Ectodermal cell (in vitro differentiated cells): ENCODE measurements around the gene PTPRN2.

Experiments
- H3K27ac ChIP-seq: 2 replicates; pipeline ENCODE4 v1.7.0; 2013; ENCODE audit warnings: mild to moderate bottlenecking, low read depth, low read length; ENCODE audit not compliant: insufficient read depth, poor library complexity, severe bottlenecking
- H3K27me3 ChIP-seq: 2 replicates; pipeline ENCODE4 v1.7.0; 2013; ENCODE audit warnings: mild to moderate bottlenecking, low read length; ENCODE audit not compliant: insufficient read depth, control insufficient read depth, poor library complexity, severe bottlenecking
- H3K36me3 ChIP-seq: one replicate; pipeline ENCODE4 v1.7.0; 2013; ENCODE audit warnings: low read length; ENCODE audit not compliant: control insufficient read depth, insufficient read depth
- H3K4me1 ChIP-seq: one replicate; pipeline ENCODE4 v1.7.0; 2013; ENCODE audit warnings: low read length; ENCODE audit not compliant: control insufficient read depth, insufficient read depth
- H3K4me3 ChIP-seq: 2 replicates; pipeline ENCODE4 v1.7.0; 2013; ENCODE audit warnings: low read depth, low read length, control low read depth; ENCODE audit not compliant: insufficient read depth
- H3K9me3 ChIP-seq: 2 replicates; pipeline ENCODE4 v1.7.0; 2013; ENCODE audit warnings: mild to moderate bottlenecking, low read length, moderate library complexity; ENCODE audit not compliant: control insufficient read depth
- WGBS, 2 experiments: methylation state at CpG; one replicate each; pipeline ENCODE4 v1.1.7; 2013; ENCODE audit warnings: missing lambda C conversion rate in 2 of 2; 5-methylcytosine and 5-hydroxymethylcytosine counted together

Gene PTPRN2

DNA sequence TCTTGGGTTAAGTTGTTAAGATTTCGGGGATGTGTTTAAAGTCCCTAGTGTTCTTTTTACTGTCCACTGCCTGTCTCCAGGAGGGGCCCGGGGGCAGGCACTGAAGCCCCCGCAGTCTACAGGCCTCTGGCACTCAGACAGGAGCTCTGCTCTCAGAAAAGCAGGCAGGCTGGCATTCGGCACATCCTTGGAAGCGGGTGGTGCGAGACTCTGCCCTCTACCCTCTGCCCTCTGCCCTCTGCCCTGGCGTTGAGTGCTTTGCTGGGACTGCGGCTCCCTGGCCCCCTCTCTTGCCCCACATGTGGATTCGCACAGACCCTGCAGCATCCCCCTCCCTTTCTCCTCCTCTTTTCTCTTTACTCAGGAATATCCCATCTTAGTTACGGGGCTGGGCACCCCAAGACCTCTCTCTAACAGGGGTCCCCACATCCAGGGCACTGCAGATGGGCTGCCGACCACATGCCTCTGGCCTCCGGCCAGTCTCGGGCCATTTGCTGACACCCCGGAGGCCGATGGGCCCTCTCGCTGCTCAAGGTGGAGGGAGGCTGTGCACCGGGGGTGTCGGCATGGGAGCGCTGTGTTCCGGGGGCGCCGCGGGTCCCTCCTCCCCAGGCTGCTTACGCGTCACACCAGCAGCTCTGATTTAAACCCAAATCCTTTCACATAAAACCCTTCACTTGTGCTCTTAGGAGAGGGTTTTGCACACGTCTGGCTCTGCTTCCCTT lies 770.9 kb downstream of the PTPRN2 start:
- Histone ChIP-seq H3K9me3 (peaks cover 2% of the 10 kb centered on the region), H3K27me3 (no peaks in the 10 kb centered on the region), H3K27ac (no peak overlapping the region), H3K4me3 (no peak overlapping the region), H3K4me1 (no peaks in the 10 kb centered on the region), H3K36me3 (no peaks in the 10 kb centered on the region)
- 89 to 91% methylated on average over 26 of the region's 26 CpGs for WGBS, 2 experiments

GRCh38 chr7:157816086-157816485 lies 771.5 kb downstream of the PTPRN2 start:
- Histone ChIP-seq H3K9me3 (peaks cover 2% of the 10 kb centered on the region), H3K36me3 (no peaks in the 10 kb centered on the region), H3K27me3 (no peaks in the 10 kb centered on the region), H3K4me1 (no peaks in the 10 kb centered on the region), H3K4me3 (no peak overlapping the region), H3K27ac (no peak overlapping the region)
- WGBS, 2 experiments: 67 to 74% methylated on average over 12 of the region's 12 CpGs

DNA sequence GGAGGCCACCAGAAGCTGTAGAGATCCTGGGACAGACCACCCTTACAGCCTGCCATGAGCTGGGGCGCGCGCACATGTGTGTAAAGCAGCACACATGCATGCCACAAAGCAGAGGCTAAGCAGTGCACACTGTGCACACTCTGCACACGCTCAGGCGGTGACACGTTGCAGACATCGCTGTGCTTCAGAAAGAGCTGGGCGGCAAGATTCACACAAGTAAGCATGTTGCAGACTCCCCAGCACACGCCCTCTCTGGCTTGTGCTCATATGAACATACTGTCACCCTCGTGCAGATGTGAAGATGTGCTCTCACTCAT lies 772.0 kb downstream of the PTPRN2 start:
- no peaks in the 10 kb centered on the region for H3K27me3 ChIP-seq
- no peak overlapping the region for H3K27ac ChIP-seq
- no peaks in the 10 kb centered on the region for H3K4me1 ChIP-seq
- peaks cover 2% of the 10 kb centered on the region for H3K9me3 ChIP-seq
- WGBS, 2 experiments: 92% methylated on average over 10 of the region's 10 CpGs
- no peaks in the 10 kb centered on the region for H3K36me3 ChIP-seq
- no peak overlapping the region for H3K4me3 ChIP-seq

DNA sequence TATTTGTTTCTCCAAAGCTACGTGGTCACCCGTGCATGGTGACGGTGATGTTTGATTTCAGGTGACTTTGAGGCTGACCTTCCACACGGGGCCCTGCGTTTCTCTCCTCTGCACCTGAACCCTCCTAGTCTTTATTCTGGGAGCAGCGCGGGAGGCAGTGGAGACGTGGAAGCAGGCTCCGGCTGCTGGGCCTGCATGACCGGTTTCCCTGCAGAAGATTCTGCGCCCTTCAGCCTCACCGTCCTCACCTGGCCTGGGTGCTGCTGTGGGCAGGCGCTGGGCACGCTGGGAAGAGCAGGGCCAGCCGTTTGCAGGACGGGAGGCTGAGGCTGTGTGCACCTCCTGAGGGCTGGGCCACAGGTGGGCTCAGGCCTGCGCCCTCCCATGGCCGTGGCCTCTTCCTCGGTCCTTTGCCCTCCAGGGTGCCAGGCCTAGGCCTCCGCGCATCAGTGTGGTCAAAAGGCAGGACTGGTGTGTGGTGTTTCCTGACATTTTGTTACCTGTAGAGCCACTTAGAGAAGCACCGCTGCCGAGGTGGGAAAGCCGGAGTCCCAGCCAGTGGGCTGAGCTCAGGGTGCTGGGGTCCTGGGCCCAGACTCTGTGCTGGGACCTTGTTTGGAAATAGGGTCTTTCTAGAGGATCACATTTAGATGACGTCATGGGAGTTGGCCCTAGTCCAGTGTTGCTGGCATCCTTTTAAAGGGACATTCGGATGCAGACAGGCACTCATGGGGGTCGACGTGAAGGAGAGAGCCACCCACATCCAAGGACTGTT lies 772.5 kb downstream of the PTPRN2 start:
- no peaks in the 10 kb centered on the region for H3K4me1 ChIP-seq
- 86 to 88% methylated on average over 28 of the region's 28 CpGs for WGBS, 2 experiments
- no peaks in the 10 kb centered on the region for H3K36me3 ChIP-seq
- H3K27me3 ChIP-seq: no peaks in the 10 kb centered on the region
- peaks cover 2% of the 10 kb centered on the region for H3K9me3 ChIP-seq
- no peak overlapping the region for H3K4me3 ChIP-seq
- H3K27ac ChIP-seq: no peak overlapping the region

DNA sequence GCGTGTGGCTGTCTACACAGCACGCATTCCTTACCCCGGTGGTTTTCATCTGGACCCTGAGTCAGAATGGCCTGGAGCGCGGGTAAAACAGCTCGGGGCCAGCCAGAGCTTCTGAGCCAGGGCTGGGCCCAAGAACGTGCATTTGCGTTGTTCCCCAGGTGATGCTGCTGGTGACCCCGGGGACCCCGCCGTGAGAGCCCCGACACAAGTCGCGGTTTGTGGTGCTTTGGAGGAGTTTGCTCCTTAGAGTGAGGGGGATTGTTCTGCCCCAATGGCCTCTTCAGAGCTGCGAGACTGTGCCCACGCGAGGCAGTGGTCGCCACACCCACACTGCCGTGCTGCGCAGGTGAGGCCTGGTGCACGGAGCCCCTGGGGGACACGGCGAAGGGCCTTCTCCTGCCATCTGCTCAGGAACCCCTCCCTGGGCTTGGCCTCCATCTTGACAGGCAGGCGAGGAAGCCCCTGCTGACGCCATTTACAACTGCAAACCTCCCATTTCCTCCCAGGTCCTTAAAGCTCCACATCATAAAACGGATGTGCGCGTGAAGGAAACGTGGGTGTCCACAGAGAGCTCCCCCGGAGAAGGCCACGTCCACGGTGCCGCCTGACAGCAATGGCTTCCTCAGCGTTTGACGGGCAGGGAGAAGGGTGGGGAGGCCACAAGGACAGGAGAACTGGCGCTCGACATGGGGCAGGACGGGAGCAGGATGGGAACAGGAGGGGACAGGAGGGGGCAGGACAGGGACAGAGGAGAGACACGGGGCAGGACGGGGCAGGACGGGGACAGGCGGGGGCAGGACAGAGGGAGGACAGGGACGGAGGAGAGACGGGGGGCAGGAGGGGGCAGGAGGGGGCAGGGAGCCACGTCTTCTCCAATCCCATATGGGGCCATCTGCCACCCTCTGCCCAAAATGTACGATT lies 773.6 kb downstream of the PTPRN2 start:
- Histone ChIP-seq H3K27me3 (no peaks in the 10 kb centered on the region), H3K36me3 (no peaks in the 10 kb centered on the region), H3K27ac (no peak overlapping the region), H3K4me3 (no peak overlapping the region), H3K4me1 (no peaks in the 10 kb centered on the region), H3K9me3 (peaks cover under 1% of the 10 kb centered on the region)
- WGBS, 2 experiments: 88% methylated on average over 46 of the region's 46 CpGs

DNA sequence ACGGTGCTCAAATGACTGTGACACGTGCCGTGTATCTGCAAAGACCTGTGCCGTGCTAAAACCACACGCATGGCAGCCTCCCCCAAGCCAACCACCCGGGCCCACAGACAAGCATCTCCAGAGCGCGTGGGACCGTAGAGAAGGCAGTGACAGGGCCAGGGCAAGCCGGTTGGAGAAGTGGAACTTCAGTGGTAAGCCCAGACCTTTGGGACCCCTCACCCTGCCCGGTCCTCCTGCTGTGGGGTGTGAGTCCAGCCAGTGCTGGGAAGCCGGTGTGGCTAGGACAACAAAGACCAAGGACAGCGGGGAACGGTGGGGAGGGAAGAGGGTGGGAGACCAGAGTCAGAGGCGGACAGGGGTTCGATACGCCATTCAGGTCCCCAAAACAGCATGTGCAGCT lies 774.6 kb downstream of the PTPRN2 start:
- Histone ChIP-seq H3K36me3 (no peaks in the 10 kb centered on the region), H3K9me3 (no peaks in the 10 kb centered on the region)
- 90 to 91% methylated on average over 17 of the region's 17 CpGs for WGBS, 2 experiments

GRCh38 chr7:157811946-157812345 lies 775.7 kb downstream of the PTPRN2 start:
- Histone ChIP-seq H3K36me3 (no peaks in the 10 kb centered on the region), H3K27me3 (no peaks in the 10 kb centered on the region), H3K27ac (no peak overlapping the region), H3K4me1 (no peaks in the 10 kb centered on the region), H3K9me3 (no peaks in the 10 kb centered on the region), H3K4me3 (no peak overlapping the region)
- WGBS, 2 experiments: 79 to 89% methylated on average over 14 to 15 of the region's 16 CpGs

More for the DNA sequence above, 774.6 kb downstream of the PTPRN2 start:
- no peaks in the 10 kb centered on the region for H3K4me1 ChIP-seq
- no peaks in the 10 kb centered on the region for H3K27me3 ChIP-seq
- H3K27ac ChIP-seq: no peak overlapping the region
- no peak overlapping the region for H3K4me3 ChIP-seq

DNA sequence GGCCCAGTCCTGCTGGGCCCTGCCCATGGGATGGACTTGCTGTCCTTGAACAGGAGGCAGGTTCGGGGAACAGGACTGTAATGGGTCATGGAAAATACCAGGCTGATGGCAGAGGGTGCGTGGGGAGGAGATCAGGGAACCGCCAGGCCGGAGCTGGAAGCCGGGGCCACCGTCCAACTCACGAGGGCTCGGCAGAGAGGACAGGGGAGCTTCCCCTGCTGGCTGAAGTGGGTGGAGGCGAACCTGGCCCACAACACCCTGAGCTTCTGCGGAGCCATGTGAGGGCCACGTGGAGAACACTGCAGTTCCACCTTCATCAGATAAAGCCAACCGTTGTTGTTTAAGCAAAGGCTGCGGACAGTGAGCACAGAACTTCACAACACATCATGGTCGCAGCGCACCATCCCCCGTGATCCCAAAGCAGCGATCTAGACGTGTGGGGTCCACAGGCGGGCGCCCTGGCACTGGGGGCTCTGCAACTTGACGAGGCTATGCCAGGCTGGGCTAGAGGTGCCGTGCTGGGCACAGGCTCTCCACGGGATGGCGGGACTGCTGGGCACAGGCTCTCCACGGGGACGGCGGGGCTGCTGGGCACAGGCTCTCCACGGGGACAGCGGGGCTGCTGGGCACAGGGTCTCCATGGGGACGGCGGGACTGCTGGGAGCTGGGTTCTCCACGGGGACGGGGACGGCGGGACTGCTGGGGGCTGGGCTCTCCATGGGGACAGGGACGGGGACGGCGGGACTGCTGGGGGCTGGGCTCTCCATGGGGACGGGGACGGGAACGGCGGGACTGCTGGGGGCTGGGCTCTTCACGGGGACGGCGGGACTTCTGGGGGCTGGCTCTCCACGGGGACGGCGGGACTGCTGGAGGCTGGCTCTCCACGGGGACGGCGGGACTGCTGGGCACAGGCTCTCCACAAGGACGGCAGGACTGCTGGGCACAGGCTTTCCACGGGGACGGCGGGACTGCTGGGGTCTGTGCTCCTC lies 777.5 kb downstream of the PTPRN2 start:
- Histone ChIP-seq H3K36me3 (no peaks in the 10 kb centered on the region), H3K27ac (no peak overlapping the region), H3K9me3 (no peaks in the 10 kb centered on the region), H3K4me1 (no peaks in the 10 kb centered on the region), H3K27me3 (no peaks in the 10 kb centered on the region), H3K4me3 (no peak overlapping the region)
- WGBS, 2 experiments: 89 to 90% methylated on average over 55 of the region's 55 CpGs

GRCh38 chr7:157809154-157809862 lies 778.3 kb downstream of the PTPRN2 start:
- Histone ChIP-seq H3K4me1 (no peaks in the 10 kb centered on the region), H3K36me3 (no peaks in the 10 kb centered on the region), H3K4me3 (no peak overlapping the region), H3K9me3 (peaks cover 6% of the 10 kb centered on the region), H3K27ac (no peak overlapping the region), H3K27me3 (no peaks in the 10 kb centered on the region)
- WGBS, 2 experiments: 89% methylated on average over 35 of the region's 35 CpGs
